Activated T-cell treated with anti-CD3 and anti-CD28 coated beads, Interleukin-2, amount 50 U/mL, for 24 hours (primary cell): ENCODE results near the gene ZNF385A.
A peak's percentile ranks its signal among the peaks of the same experiment; 100 is the strongest.

Experiments used
- DNase-seq: peaks from one replicate; pipeline ENCODE4 v3.0.0-alpha.2; 2020
- H3K27ac Mint-ChIP-seq: 2 replicates; pipeline ENCODE4 v1.8.0; 2020; ENCODE audit warnings: mild to moderate bottlenecking, mixed read lengths
- H3K27me3 Mint-ChIP-seq: 2 replicates; pipeline ENCODE4 v1.8.0; 2020; ENCODE audit warnings: mixed read lengths
- H3K36me3 Mint-ChIP-seq: 2 replicates; pipeline ENCODE4 v1.8.0; 2020; ENCODE audit warnings: low read depth, mixed read lengths
- H3K4me1 Mint-ChIP-seq: 2 replicates; pipeline ENCODE4 v1.8.0; 2020; ENCODE audit warnings: low read depth, mixed read lengths
- H3K4me3 Mint-ChIP-seq: 2 replicates; pipeline ENCODE4 v1.8.0; 2020; ENCODE audit warnings: mild to moderate bottlenecking, moderate library complexity, mixed read lengths
- H3K9me3 Mint-ChIP-seq: 2 replicates; pipeline ENCODE4 v1.8.0; 2020; ENCODE audit warnings: mixed read lengths

The ZNF385A gene

GRCh38 chr12:54352891-54353874 lies 31.4 kb downstream of the ZNF385A start:
- no peak for DNase-seq
- peak overlapping the region; percentile 58 for H3K27ac Mint-ChIP-seq
- H3K9me3 Mint-ChIP-seq, result no peaks in the 10 kb centered on the region
- H3K27me3 Mint-ChIP-seq, result no peaks in the 10 kb centered on the region
- peaks cover 41% of the 10 kb centered on the region for H3K36me3 Mint-ChIP-seq
- no peak overlapping the region for H3K4me3 Mint-ChIP-seq
- peaks cover 24% of the 10 kb centered on the region for H3K4me1 Mint-ChIP-seq

GRCh38 chr12:54352022-54352531 lies 32.5 kb downstream of the ZNF385A start:
- no peaks in the 10 kb centered on the region for H3K27me3 Mint-ChIP-seq
- peaks cover 24% of the 10 kb centered on the region for H3K4me1 Mint-ChIP-seq
- peak overlapping the region; percentile 55 for H3K4me3 Mint-ChIP-seq
- peaks cover 51% of the 10 kb centered on the region for H3K36me3 Mint-ChIP-seq
- peak; percentile 58 for DNase-seq
- peak overlapping the region; percentile 58 for H3K27ac Mint-ChIP-seq
- H3K9me3 Mint-ChIP-seq, result no peaks in the 10 kb centered on the region

- no peak overlapping the region for H3K4me3 Mint-ChIP-seq
- H3K27ac Mint-ChIP-seq, result peak overlapping the region; percentile 26
- peaks cover 23% of the 10 kb centered on the region for H3K4me1 Mint-ChIP-seq
- H3K36me3 Mint-ChIP-seq, result peaks cover 59% of the 10 kb centered on the region
- no peaks in the 10 kb centered on the region for H3K27me3 Mint-ChIP-seq
- DNase-seq, result no peak
- no peaks in the 10 kb centered on the region for H3K9me3 Mint-ChIP-seq
Observed at GRCh38 chr12:54351341-54351740, 33.2 kb downstream of the ZNF385A start.

GRCh38 chr12:54350743-54351142 lies 33.8 kb downstream of the ZNF385A start:
- Mint-ChIP-seq H3K9me3 (no peaks in the 10 kb centered on the region), H3K27ac (peak overlapping the region; percentile 26), H3K36me3 (peaks cover 63% of the 10 kb centered on the region), H3K4me1 (peaks cover 23% of the 10 kb centered on the region), H3K27me3 (no peaks in the 10 kb centered on the region), H3K4me3 (no peak overlapping the region)
- no peak for DNase-seq

GRCh38 chr12:54349679-54350078 lies 34.9 kb downstream of the ZNF385A start:
- H3K9me3 Mint-ChIP-seq, result no peaks in the 10 kb centered on the region
- peaks cover 74% of the 10 kb centered on the region for H3K36me3 Mint-ChIP-seq
- H3K4me3 Mint-ChIP-seq, result no peak overlapping the region
- peaks cover 23% of the 10 kb centered on the region for H3K4me1 Mint-ChIP-seq
- DNase-seq, result no peak
- H3K27ac Mint-ChIP-seq, result no peak overlapping the region
- no peaks in the 10 kb centered on the region for H3K27me3 Mint-ChIP-seq

GRCh38 chr12:54349036-54349435 lies 35.5 kb downstream of the ZNF385A start:
- no peaks in the 10 kb centered on the region for H3K27me3 Mint-ChIP-seq
- H3K4me3 Mint-ChIP-seq, result no peak overlapping the region
- H3K4me1 Mint-ChIP-seq, result peaks cover 23% of the 10 kb centered on the region
- H3K36me3 Mint-ChIP-seq, result peaks cover 77% of the 10 kb centered on the region
- no peaks in the 10 kb centered on the region for H3K9me3 Mint-ChIP-seq
- DNase-seq, result no peak
- no peak overlapping the region for H3K27ac Mint-ChIP-seq

GRCh38 chr12:54341378-54342300 lies 42.9 kb downstream of the ZNF385A start:
- H3K27ac Mint-ChIP-seq, result no peak overlapping the region
- no peak overlapping the region for H3K4me3 Mint-ChIP-seq
- peaks cover 78% of the 10 kb centered on the region for H3K36me3 Mint-ChIP-seq
- DNase-seq, result no peak
- no peaks in the 10 kb centered on the region for H3K9me3 Mint-ChIP-seq
- no peaks in the 10 kb centered on the region for H3K27me3 Mint-ChIP-seq
- H3K4me1 Mint-ChIP-seq, result peaks cover 14% of the 10 kb centered on the region

GRCh38 chr12:54340846-54341245 lies 43.7 kb downstream of the ZNF385A start:
- no peak for DNase-seq
- H3K36me3 Mint-ChIP-seq, result peaks cover 77% of the 10 kb centered on the region
- peak overlapping the region; percentile 53 for H3K27ac Mint-ChIP-seq
- no peaks in the 10 kb centered on the region for H3K9me3 Mint-ChIP-seq
- no peak overlapping the region for H3K4me3 Mint-ChIP-seq
- H3K4me1 Mint-ChIP-seq, result peaks cover 16% of the 10 kb centered on the region
- no peaks in the 10 kb centered on the region for H3K27me3 Mint-ChIP-seq

GRCh38 chr12:54338698-54339296 lies 45.7 kb downstream of the ZNF385A start:
- peaks cover 66% of the 10 kb centered on the region for H3K36me3 Mint-ChIP-seq
- H3K4me1 Mint-ChIP-seq, result peaks cover 18% of the 10 kb centered on the region
- no peak overlapping the region for H3K4me3 Mint-ChIP-seq
- no peak for DNase-seq
- H3K27me3 Mint-ChIP-seq, result no peaks in the 10 kb centered on the region
- H3K9me3 Mint-ChIP-seq, result no peaks in the 10 kb centered on the region
- no peak overlapping the region for H3K27ac Mint-ChIP-seq

GRCh38 chr12:54337854-54338650 lies 46.5 kb downstream of the ZNF385A start:
- H3K4me1 Mint-ChIP-seq, result peaks cover 25% of the 10 kb centered on the region
- H3K4me3 Mint-ChIP-seq, result no peak overlapping the region
- H3K9me3 Mint-ChIP-seq, result no peaks in the 10 kb centered on the region
- H3K36me3 Mint-ChIP-seq, result peaks cover 66% of the 10 kb centered on the region
- no peaks in the 10 kb centered on the region for H3K27me3 Mint-ChIP-seq
- peak overlapping the region; percentile 14 for H3K27ac Mint-ChIP-seq
- DNase-seq, result no peak

GRCh38 chr12:54337280-54337842 lies 47.2 kb downstream of the ZNF385A start:
- peaks cover 29% of the 10 kb centered on the region for H3K4me1 Mint-ChIP-seq
- no peaks in the 10 kb centered on the region for H3K9me3 Mint-ChIP-seq
- peaks cover 60% of the 10 kb centered on the region for H3K36me3 Mint-ChIP-seq
- H3K4me3 Mint-ChIP-seq, result no peak overlapping the region
- H3K27ac Mint-ChIP-seq, result no peak overlapping the region
- H3K27me3 Mint-ChIP-seq, result no peaks in the 10 kb centered on the region
- DNase-seq, result no peak

- Mint-ChIP-seq H3K36me3 (peaks cover 55% of the 10 kb centered on the region), H3K9me3 (no peaks in the 10 kb centered on the region), H3K4me3 (no peak overlapping the region), H3K27me3 (no peaks in the 10 kb centered on the region), H3K4me1 (peaks cover 56% of the 10 kb centered on the region), H3K27ac (peak overlapping the region; percentile 26)
- no peak for DNase-seq
Observed at GRCh38 chr12:54333420-54334034, 51.0 kb downstream of the ZNF385A start.

- Mint-ChIP-seq H3K27ac (peak overlapping the region; percentile 72), H3K9me3 (no peaks in the 10 kb centered on the region), H3K27me3 (no peaks in the 10 kb centered on the region), H3K4me1 (peaks cover 58% of the 10 kb centered on the region), H3K36me3 (peaks cover 46% of the 10 kb centered on the region), H3K4me3 (no peak overlapping the region)
- no peak for DNase-seq
Observed at GRCh38 chr12:54331461-54331860, 53.1 kb downstream of the ZNF385A start.
